ENCODE results near the gene CLDN9. TPM values are rescaled to one million over a fixed set of nuclear protein-coding genes. Genes with fewer than 3 reads are reported as not detected.

CLDN9 gene
- total RNA-seq, 1 donor from 2014 or later, result not detected

- peaks cover 0 to 3% of the 10 kb centered on the region in 2 donors for H3K36me3 ChIP-seq
- no peak overlapping the region for H3K27ac ChIP-seq
- H3K4me1 ChIP-seq, result peaks cover 45% of the 10 kb centered on the region
- peaks cover 6% of the 10 kb centered on the region for H3K27me3 ChIP-seq
- TF ChIP-seq CTCF (IDR thresholded peaks at IDR 0.05) (no peak), POLR2AphosphoS5 (IDR thresholded peaks at IDR 0.05; ENCODE audit: insufficient read depth in 1 of 2, low read depth in 1 of 2) (no peak), POLR2A (IDR thresholded peaks at IDR 0.05) (no peak)
- no peak for DNase-seq (ENCODE audit: extremely low spot score in 2 of 2)
- H3K4me3 ChIP-seq, result no peak overlapping the region
- no peaks in the 10 kb centered on the region for H3K9me3 ChIP-seq
- intact Hi-C loops (cut with DNase I), result no loop called here
Observed at GRCh38 chr16:3027489-3027795, 14.7 kb downstream of the CLDN9 start.

DNA sequence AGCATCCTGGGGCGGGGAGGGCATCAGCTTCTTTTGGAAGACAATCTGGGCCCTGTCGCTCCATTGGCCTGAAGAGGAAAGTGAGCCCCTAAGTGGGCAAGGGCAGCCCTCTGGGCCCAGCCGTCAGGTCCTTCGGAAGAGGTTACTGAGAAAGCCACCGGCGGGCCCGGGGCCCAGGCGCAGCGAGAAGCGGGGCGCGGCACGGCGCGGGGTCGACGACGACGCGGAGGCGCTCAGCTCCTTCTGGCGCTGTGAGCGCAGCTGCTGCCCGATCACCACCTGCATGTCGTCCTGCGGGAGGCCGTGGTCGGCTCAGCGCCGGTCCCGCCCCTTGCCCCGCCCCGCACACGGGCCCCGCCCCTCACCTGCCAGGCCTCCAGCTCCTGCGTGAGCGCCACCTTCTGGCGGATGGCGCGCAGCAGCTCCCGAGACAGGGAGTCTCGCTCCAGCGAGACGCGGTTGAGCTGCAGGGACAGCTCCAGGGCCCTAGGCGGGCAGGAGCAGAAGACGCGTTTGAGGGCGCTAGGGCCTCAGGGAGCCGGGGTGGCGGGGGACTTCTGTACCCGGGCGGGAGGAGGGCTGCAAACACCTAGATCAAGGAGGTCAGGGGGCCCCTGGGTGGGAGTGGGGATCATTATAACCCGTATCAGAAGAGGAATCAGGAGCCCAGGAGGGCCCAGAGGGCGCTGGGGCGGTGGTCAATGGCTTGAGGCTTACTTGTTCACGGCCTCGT, 15.4 kb downstream of the CLDN9 start:
- no peak for TF ChIP-seq POLR2A (IDR thresholded peaks at IDR 0.05)
- no peak for TF ChIP-seq POLR2AphosphoS5 (IDR thresholded peaks at IDR 0.05; ENCODE audit: insufficient read depth in 1 of 2, low read depth in 1 of 2)
- TF ChIP-seq CTCF (IDR thresholded peaks at IDR 0.05), result peak; percentile 15 to 52 (median 45)
- intact Hi-C loops (cut with DNase I), result no loop called here
- peaks cover 6% of the 10 kb centered on the region for H3K27me3 ChIP-seq
- H3K4me1 ChIP-seq, result peaks cover 38% of the 10 kb centered on the region
- no peak for DNase-seq (ENCODE audit: extremely low spot score in 2 of 2)
- H3K4me3 ChIP-seq, result no peak overlapping the region
- no peak overlapping the region for H3K27ac ChIP-seq
- no peaks in the 10 kb centered on the region for H3K9me3 ChIP-seq
- H3K36me3 ChIP-seq, result peaks cover 0 to 3% of the 10 kb centered on the region in 2 donors

GRCh38 chr16:3028716-3029319, 16.1 kb downstream of the CLDN9 start:
- no peak for TF ChIP-seq CTCF (IDR thresholded peaks at IDR 0.05)
- H3K36me3 ChIP-seq, result peaks cover 0 to 3% of the 10 kb centered on the region in 2 donors
- DNase-seq (ENCODE audit: extremely low spot score in 2 of 2), result no peak
- H3K4me1 ChIP-seq, result peaks cover 33% of the 10 kb centered on the region
- H3K27ac ChIP-seq, result no peak overlapping the region
- peaks cover 6% of the 10 kb centered on the region for H3K27me3 ChIP-seq
- H3K9me3 ChIP-seq, result no peaks in the 10 kb centered on the region
- intact Hi-C loops (cut with DNase I), result no loop called here
- H3K4me3 ChIP-seq, result no peak overlapping the region

- peaks cover 30% of the 10 kb centered on the region for H3K4me1 ChIP-seq
- intact Hi-C loops (cut with DNase I), result no loop called here
- H3K36me3 ChIP-seq, result peaks cover 0 to 3% of the 10 kb centered on the region in 2 donors
- no peak for DNase-seq (ENCODE audit: extremely low spot score in 2 of 2)
- H3K9me3 ChIP-seq, result no peaks in the 10 kb centered on the region
- no peak overlapping the region for H3K4me3 ChIP-seq
- H3K27ac ChIP-seq, result no peak overlapping the region
- TF ChIP-seq CTCF (IDR thresholded peaks at IDR 0.05), result no peak
- TF ChIP-seq POLR2A (IDR thresholded peaks at IDR 0.05), result no peak
- TF ChIP-seq POLR2AphosphoS5 (IDR thresholded peaks at IDR 0.05; ENCODE audit: insufficient read depth in 1 of 2, low read depth in 1 of 2), result no peak
- peaks cover 6% of the 10 kb centered on the region for H3K27me3 ChIP-seq
Observed at GRCh38 chr16:3029491-3030221, 16.9 kb downstream of the CLDN9 start.
